WI38 (cell line): ENCODE measurements around the gene C4BPA.

Experiments
- H3K4me3 ChIP-seq: 2 replicates; pipeline ENCODE4 v1.5.1; 2011; ENCODE audit warnings: low read depth, mild to moderate bottlenecking, control low read depth, low read length
- TF ChIP-seq, protein P1 (sequence below): IDR thresholded peaks from 2 replicates; pipeline ENCODE4 v1.5.1; 2012; ENCODE audit warnings: low read depth, mild to moderate bottlenecking, control low read depth, low read length

Gene C4BPA

GRCh38 chr1:207134581-207134980 is 30.5 kb downstream of the C4BPA start:
- TF ChIP-seq, protein P1, sequence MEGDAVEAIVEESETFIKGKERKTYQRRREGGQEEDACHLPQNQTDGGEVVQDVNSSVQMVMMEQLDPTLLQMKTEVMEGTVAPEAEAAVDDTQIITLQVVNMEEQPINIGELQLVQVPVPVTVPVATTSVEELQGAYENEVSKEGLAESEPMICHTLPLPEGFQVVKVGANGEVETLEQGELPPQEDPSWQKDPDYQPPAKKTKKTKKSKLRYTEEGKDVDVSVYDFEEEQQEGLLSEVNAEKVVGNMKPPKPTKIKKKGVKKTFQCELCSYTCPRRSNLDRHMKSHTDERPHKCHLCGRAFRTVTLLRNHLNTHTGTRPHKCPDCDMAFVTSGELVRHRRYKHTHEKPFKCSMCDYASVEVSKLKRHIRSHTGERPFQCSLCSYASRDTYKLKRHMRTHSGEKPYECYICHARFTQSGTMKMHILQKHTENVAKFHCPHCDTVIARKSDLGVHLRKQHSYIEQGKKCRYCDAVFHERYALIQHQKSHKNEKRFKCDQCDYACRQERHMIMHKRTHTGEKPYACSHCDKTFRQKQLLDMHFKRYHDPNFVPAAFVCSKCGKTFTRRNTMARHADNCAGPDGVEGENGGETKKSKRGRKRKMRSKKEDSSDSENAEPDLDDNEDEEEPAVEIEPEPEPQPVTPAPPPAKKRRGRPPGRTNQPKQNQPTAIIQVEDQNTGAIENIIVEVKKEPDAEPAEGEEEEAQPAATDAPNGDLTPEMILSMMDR, result no peak

GRCh38 chr1:207139616-207140015 is 35.6 kb downstream of the C4BPA start:
- H3K4me3 ChIP-seq, result no peak overlapping the region
- TF ChIP-seq, protein P1, result no peak

More at GRCh38 chr1:207134581-207134980, 30.5 kb downstream of the C4BPA start:
- no peak overlapping the region for H3K4me3 ChIP-seq

GRCh38 chr1:207140536-207140935 is 36.5 kb downstream of the C4BPA start:
- no peak overlapping the region for H3K4me3 ChIP-seq
- TF ChIP-seq, protein P1, result no peak

DNA sequence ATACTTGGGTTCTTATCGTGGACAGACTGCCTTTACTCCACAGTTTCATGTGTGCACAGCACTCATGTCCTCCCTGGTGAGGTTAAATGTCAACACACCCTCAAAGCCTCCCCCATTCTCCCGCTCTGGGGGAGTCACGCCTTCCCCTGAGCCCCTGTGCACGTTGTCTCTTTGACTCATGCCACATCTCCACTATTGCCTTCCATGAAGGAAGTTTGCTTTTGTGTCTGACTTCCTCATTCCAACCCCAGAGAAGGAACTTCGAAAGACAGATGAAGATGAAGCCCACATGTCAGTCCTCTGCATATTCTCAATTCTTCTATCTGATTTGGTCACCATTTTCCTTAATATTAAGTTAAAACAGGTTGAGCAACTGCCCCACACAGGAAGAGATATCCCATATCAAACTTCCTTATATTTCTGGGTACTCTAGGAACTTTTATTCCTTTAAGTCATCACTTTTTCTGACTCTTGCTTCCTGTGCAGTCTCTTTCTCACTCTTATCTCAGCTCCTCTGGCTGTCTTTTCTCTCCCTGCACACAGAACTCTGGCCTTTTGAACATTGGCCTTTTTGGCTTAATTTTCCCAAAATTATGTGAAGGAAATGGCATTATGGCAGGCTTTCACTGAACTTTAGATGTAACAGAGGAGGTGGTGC is 41.5 kb downstream of the C4BPA start:
- TF ChIP-seq, protein P1, result no peak
- no peak overlapping the region for H3K4me3 ChIP-seq

DNA sequence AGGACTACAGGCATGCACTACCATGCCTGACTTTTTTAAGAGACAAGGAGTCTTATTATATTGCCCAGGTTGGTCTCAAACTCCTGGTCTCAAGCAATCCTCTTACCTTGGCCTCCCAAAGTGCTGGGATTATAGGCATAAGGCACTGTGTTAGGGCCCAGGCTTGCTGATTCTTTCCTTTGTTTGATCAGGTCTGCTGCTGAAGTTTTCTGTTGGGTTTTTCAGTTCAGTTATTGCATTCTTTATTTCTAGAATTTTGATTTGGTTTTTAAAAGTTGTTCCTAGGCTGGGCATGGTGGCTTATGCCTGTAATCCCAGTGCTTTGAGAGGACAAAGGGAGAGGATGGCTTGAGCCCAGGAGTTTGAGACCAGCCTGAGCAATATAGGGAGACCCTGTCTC is 47.9 kb downstream of the C4BPA start:
- TF ChIP-seq, protein P1, result no peak
- H3K4me3 ChIP-seq, result no peak overlapping the region

GRCh38 chr1:207152792-207153468 is 48.9 kb downstream of the C4BPA start:
- no peak overlapping the region for H3K4me3 ChIP-seq

DNA sequence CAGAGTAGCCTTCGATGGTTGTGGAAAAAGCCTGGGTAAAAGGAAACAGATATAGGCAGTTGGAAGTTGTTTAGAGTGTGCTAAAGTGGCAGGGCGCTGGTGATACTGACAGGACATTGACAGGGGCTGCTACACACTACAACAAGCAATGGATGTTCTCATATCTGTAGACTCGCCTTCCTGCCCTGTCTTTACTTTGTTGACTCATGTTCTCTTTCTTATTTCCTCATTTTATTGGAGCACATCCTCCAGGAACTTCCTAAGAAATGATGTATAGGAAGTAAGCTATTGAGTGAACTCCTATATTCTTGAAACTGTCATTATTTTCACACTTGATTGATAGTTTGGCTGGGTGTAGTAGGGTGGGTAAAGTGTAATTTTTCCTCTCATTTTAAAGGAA is 51.0 kb downstream of the C4BPA start:
- TF ChIP-seq, protein P1, result no peak
- H3K4me3 ChIP-seq, result no peak overlapping the region

More at GRCh38 chr1:207152792-207153468, 48.9 kb downstream of the C4BPA start:
- TF ChIP-seq, protein P1, result no peak
